Small intestine (tissue), 7 donors: Measurements from ENCODE around the gene CEP131. TPM values are rescaled to one million over a fixed set of nuclear protein-coding genes. Genes with fewer than 3 reads are reported as not detected.

Experiments used
- DNase-seq, 2 donors: peaks; one replicate each; pipeline versions ENCODE4 v3.0.0 to v3.0.0-alpha.2; 2013
- FAIRE-seq: peaks from 2 replicates; lab custom pipeline; 2012; peaks lifted over from hg19 to GRCh38; lab: Jason Lieb, UNC
- H3K27ac ChIP-seq, 3 donors: one replicate each; pipeline ENCODE4 v1.5.1; 2013; ENCODE audit warnings: low read length in 2 of 3, mild to moderate bottlenecking in 2 of 3, control low read depth in 1 of 3, inconsistent platforms in 1 of 3, low read depth in 1 of 3, moderate library complexity in 1 of 3
- H3K27me3 ChIP-seq, 3 donors: one replicate each; pipeline ENCODE4 v1.6.1; 2013; ENCODE audit warnings: low read length in 3 of 3, inconsistent platforms in 1 of 3; ENCODE audit not compliant: control insufficient read depth in 3 of 3, insufficient read depth in 3 of 3
- H3K36me3 ChIP-seq, 3 donors: one replicate each; pipeline ENCODE4 v1.6.1; 2013; ENCODE audit warnings: low read length in 3 of 3, inconsistent platforms in 1 of 3, low read depth in 1 of 3, mild to moderate bottlenecking in 1 of 3, moderate library complexity in 1 of 3; ENCODE audit not compliant: control insufficient read depth in 3 of 3, insufficient read depth in 2 of 3
- H3K4me1 ChIP-seq, 3 donors: one replicate each; pipeline ENCODE4 v1.6.1; 2013; ENCODE audit warnings: low read length in 2 of 3, inconsistent platforms in 1 of 3, low read depth in 1 of 3, mild to moderate bottlenecking in 1 of 3, moderate library complexity in 1 of 3; ENCODE audit not compliant: control insufficient read depth in 3 of 3, insufficient read depth in 2 of 3
- H3K4me3 ChIP-seq, 3 donors: one replicate each; pipeline ENCODE4 v1.5.1; 2013; ENCODE audit warnings: low read length in 3 of 3, control low read depth in 1 of 3, inconsistent platforms in 1 of 3, low read depth in 1 of 3, mild to moderate bottlenecking in 1 of 3, moderate library complexity in 1 of 3
- H3K9me3 ChIP-seq, 2 donors: one replicate each; pipeline ENCODE4 v1.6.1; 2013; ENCODE audit warnings: low read depth in 1 of 2, low read length in 1 of 2; ENCODE audit not compliant: control insufficient read depth in 2 of 2, insufficient read depth in 1 of 2
- WGBS, 3 donors: extraction: QIAGEN DNeasy Blood & Tissue Kit; methylation state at CpG; one replicate each; pipeline ENCODE4 v1.1.7; 2013; 5-methylcytosine and 5-hydroxymethylcytosine counted together
- polyA plus RNA-seq, 4 donors: library from polyadenylated mRNA; stranded (reverse) in 3 of 4; unstranded in 1 of 4; fragments of 200-250 nt in 3 of 4; fragments of 120-200 nt in 1 of 4; gene quantifications; one replicate each; pipeline versions ENCODE4 v1.2.1 to v1.2.3, GENCODE V29; 2013
- donor health status: healthy with polysubstance abuse.
- donor health status: control.
- donor health status: control.
- donor health status: Bipolar disorder and iron deficiency.
- donor health status: healthy.

CEP131 gene
- polyA plus RNA-seq, 4 donors = 4.0 to 8.8 (median 6.6) TPM

- Histone ChIP-seq H3K27ac (no peak overlapping the region), H3K4me1 (peaks cover 2 to 13% (median 7%) of the 10 kb centered on the region in 3 donors), H3K27me3 (no peaks in the 10 kb centered on the region), H3K4me3 (no peak overlapping the region), H3K9me3 (no peaks in the 10 kb centered on the region), H3K36me3 (peaks cover 4 to 83% (median 6%) of the 10 kb centered on the region in 3 donors)
- DNase-seq (no peak), FAIRE-seq (no peak)
- WGBS, 3 donors = 85 to 89% (median 88%) methylated on average over 20 to 21 of the region's 21 CpGs
Observed at GRCh38 chr17:81233811-81234505, 11.2 kb upstream of the CEP131 start.

GRCh38 chr17:81233316-81233715, 10.6 kb upstream of the CEP131 start:
- H3K4me1 ChIP-seq = peaks cover 2 to 12% (median 7%) of the 10 kb centered on the region in 3 donors
- FAIRE-seq (no peak), DNase-seq (no peak)
- 91 to 99% (median 95%) methylated on average over 15 to 17 of the region's 17 CpGs for WGBS, 3 donors
- H3K36me3 ChIP-seq = peaks cover 4 to 89% (median 6%) of the 10 kb centered on the region in 3 donors
- H3K27me3 ChIP-seq = no peaks in the 10 kb centered on the region
- no peaks in the 10 kb centered on the region for H3K9me3 ChIP-seq
- no peak overlapping the region for H3K4me3 ChIP-seq
- H3K27ac ChIP-seq = no peak overlapping the region

- H3K27me3 ChIP-seq = no peaks in the 10 kb centered on the region
- DNase-seq = no peak
- WGBS, 3 donors = 89 to 93% (median 91%) methylated on average over 19 of the region's 19 CpGs
- H3K4me3 ChIP-seq = no peak overlapping the region
- H3K9me3 ChIP-seq = no peaks in the 10 kb centered on the region
- no peak overlapping the region for H3K27ac ChIP-seq
- H3K4me1 ChIP-seq = peaks cover 2 to 6% (median 4%) of the 10 kb centered on the region in 3 donors
- H3K36me3 ChIP-seq = peaks cover 4 to 91% (median 6%) of the 10 kb centered on the region in 3 donors
- FAIRE-seq = no peak
Observed at GRCh38 chr17:81232616-81233241, 10.0 kb upstream of the CEP131 start.

GRCh38 chr17:81231766-81232581, 9.2 kb upstream of the CEP131 start:
- DNase-seq = no peak
- Histone ChIP-seq H3K4me1 (no peaks in the 10 kb centered on the region), H3K27ac (no peak overlapping the region), H3K36me3 (peaks cover 4 to 83% (median 6%) of the 10 kb centered on the region in 3 donors), H3K27me3 (no peaks in the 10 kb centered on the region), H3K9me3 (peaks cover 0 to 2% of the 10 kb centered on the region in 2 donors), H3K4me3 (no peak overlapping the region)
- no peak for FAIRE-seq
- 92 to 94% (median 93%) methylated on average over 29 to 43 of the region's 43 CpGs for WGBS, 3 donors

- peaks cover 0 to 2% of the 10 kb centered on the region in 2 donors for H3K9me3 ChIP-seq
- no peak for DNase-seq
- FAIRE-seq = no peak
- no peak overlapping the region for H3K4me3 ChIP-seq
- H3K36me3 ChIP-seq = peaks cover 4 to 75% (median 6%) of the 10 kb centered on the region in 3 donors
- no peaks in the 10 kb centered on the region for H3K27me3 ChIP-seq
- no peak overlapping the region for H3K27ac ChIP-seq
- H3K4me1 ChIP-seq = no peaks in the 10 kb centered on the region
- 81 to 87% (median 87%) methylated on average over 28 to 31 of the region's 31 CpGs for WGBS, 3 donors
Observed at GRCh38 chr17:81231121-81231645, 8.4 kb upstream of the CEP131 start.

- Histone ChIP-seq H3K9me3 (peaks cover 0 to 2% of the 10 kb centered on the region in 2 donors), H3K27me3 (no peaks in the 10 kb centered on the region), H3K4me3 (no peak overlapping the region), H3K36me3 (peaks cover 4 to 66% (median 6%) of the 10 kb centered on the region in 3 donors), H3K4me1 (no peaks in the 10 kb centered on the region), H3K27ac (no peak overlapping the region)
- WGBS, 3 donors = 90 to 94% (median 93%) methylated on average over 14 to 26 of the region's 26 CpGs
- FAIRE-seq (no peak), DNase-seq (no peak)
Observed at GRCh38 chr17:81230043-81230820, 7.5 kb upstream of the CEP131 start.

- H3K27me3 ChIP-seq = no peaks in the 10 kb centered on the region
- no peak overlapping the region for H3K4me3 ChIP-seq
- H3K9me3 ChIP-seq = peaks cover 0 to 2% of the 10 kb centered on the region in 2 donors
- H3K4me1 ChIP-seq = no peaks in the 10 kb centered on the region
- no peak for FAIRE-seq
- peaks cover 4 to 63% (median 6%) of the 10 kb centered on the region in 3 donors for H3K36me3 ChIP-seq
- no peak overlapping the region for H3K27ac ChIP-seq
- WGBS, 3 donors = 91 to 94% (median 94%) methylated on average over 14 of the region's 14 CpGs
- DNase-seq = no peak
Observed at GRCh38 chr17:81229666-81229920, 6.8 kb upstream of the CEP131 start.
